GM18520 (cell line): Measurements from ENCODE around the gene RAB8B.
A peak's percentile ranks its signal among the peaks of the same experiment; 100 is the strongest.
"Not testable (repeated sequence)": the region's sequence is repeated elsewhere in the genome, so short reads cannot be mapped to it uniquely, and the experiment has no call there.

Source experiments
- ATAC-seq: cut with Tn5 transposase; IDR thresholded peaks from one replicate; pipeline ENCODE4 v1.9.1; 2021; ENCODE audit not compliant: unreplicated experiment

RAB8B gene

GRCh38 chr15:63233667-63234423 lies 44.4 kb downstream of the RAB8B start:
- ATAC-seq = no peak

DNA sequence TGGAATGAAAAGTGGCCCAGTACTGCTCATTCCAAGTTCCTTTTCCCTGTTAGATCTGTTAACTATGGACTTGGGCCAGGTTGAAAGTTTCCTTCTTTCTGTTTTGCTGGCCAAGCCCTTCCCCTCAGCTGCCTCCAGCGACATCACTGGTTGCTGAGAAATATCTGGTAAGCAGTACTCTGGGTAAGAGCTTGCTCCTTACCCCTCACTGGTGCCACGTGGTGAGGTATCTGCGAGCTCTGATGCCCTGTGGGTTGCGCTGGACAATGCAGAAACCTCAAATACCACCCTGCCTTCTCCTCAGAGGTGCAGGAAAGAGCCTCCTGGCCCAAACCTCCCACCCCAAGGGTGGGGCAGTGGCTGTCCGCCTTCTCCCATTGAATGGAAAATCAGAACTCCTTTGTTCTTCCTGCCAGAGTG lies 45.1 kb downstream of the RAB8B start:
- ATAC-seq = no peak

DNA sequence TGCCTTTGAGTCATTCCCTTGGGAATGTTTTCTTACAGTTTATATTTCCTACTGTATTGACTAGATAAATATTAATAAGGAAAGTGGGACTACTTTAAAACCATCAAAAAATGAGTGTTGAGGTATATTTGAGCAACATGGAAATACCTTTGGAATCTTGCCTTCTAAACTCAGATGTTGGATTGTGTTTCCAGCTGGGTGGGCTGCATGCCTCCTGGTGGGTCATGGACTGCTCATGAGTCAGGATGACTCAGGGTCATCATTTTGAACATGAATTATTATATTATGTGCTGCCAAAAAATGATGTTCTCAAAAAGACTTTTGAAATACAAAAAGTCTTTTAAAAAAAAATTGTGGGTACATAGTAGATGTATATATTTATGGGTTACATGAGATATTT lies 46.9 kb downstream of the RAB8B start:
- no peak for ATAC-seq

GRCh38 chr15:63237086-63237485 lies 47.7 kb downstream of the RAB8B start:
- not testable (repeated sequence) for ATAC-seq

GRCh38 chr15:63238171-63238570 lies 48.8 kb downstream of the RAB8B start:
- no peak for ATAC-seq

GRCh38 chr15:63238796-63239195 lies 49.4 kb downstream of the RAB8B start:
- ATAC-seq = peak; percentile 71

GRCh38 chr15:63240109-63240508 lies 50.7 kb downstream of the RAB8B start:
- no peak for ATAC-seq

- no peak for ATAC-seq
These were observed 51.9 kb downstream of the RAB8B start for GRCh38 chr15:63241316-63241715.

GRCh38 chr15:63243101-63243500 lies 53.7 kb downstream of the RAB8B start:
- ATAC-seq = no peak

GRCh38 chr15:63243776-63244175 lies 54.4 kb downstream of the RAB8B start:
- no peak for ATAC-seq

- ATAC-seq = no peak
These were observed 55.0 kb downstream of the RAB8B start for GRCh38 chr15:63244399-63244798.

DNA sequence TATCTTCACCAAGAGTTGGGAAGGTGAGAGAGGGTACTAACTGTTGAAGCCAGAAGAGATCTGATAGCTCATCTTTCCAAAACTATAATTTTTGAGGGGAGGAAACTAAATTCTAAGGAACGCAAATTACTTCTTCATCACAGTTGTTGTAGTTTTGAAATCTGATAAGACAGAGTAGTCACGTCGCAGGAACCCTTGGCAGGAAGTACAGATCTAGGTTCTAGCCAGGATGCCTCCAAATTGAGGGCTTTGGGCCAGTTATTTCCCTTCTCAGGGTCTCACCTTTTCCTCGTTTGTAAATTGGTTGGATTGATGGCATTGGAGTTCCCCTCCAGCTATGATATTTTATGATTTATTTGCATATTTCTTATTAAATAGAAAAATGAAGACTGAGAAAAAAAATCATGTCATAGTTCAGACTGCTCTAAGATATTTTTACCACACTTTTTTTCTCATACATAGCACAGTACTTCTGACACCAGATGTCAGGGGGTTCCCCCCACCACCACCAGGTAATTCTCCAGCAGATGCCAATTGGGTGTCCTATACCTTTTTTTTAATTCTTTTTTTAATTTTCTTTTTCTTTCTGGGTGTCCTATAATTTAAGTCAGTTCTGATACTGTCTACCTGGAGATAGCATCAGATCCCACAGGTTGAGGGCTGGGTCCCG lies 55.7 kb downstream of the RAB8B start:
- no peak for ATAC-seq

- ATAC-seq = no peak
These were observed 57.5 kb downstream of the RAB8B start for GRCh38 chr15:63246691-63247469.

DNA sequence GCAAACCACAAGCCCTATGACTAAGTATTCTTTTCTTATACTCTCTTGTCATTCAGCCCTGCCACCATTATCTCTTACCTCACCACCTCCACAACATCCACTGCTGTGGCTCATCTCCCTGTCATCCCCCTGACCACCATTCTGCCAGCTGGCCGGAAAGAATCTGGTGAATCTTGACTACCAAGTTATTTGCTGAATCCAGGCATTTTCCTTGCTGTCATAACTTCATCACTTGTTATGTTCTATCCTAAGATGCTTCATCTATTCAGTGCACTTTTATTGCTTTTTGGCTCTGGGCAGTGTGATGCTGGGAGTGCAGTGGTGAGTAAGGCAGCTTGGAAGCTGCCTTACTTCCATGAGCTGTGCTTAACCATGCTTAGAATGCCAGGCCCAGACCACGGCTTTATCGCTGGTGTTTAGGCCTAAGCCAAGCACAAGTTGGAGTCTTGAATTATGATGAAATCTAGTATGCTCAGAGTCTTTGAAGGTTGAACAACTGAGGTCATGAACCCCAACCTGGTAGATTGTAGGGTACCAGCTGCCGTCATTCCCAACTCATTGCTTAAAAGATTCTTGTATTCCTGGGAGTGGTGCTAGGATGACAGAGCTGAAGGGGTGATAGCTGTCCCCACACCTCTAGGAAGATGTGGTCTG lies 61.0 kb downstream of the RAB8B start:
- ATAC-seq = no peak

GRCh38 chr15:63251701-63252100 lies 62.3 kb downstream of the RAB8B start:
- no peak for ATAC-seq

DNA sequence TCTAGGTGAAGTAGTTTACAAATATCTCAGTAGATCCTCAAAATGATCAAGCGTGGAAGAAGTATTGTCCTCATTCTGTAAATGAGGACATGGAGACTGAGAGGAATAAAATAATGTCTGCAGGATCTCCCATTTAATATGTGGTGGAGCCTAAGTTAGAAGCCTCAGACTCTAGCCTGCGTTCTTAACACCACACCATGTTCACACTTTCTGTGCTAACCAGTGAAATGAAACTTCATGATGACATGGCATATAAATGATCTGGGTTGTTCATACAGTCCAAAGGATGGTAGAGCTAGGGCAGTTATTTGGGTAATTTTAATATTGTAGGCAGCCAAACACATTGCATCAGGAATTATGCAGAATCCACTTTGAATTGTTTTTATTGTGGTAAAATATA lies 62.9 kb downstream of the RAB8B start:
- ATAC-seq = no peak

GRCh38 chr15:63254991-63255390 lies 65.6 kb downstream of the RAB8B start:
- no peak for ATAC-seq

DNA sequence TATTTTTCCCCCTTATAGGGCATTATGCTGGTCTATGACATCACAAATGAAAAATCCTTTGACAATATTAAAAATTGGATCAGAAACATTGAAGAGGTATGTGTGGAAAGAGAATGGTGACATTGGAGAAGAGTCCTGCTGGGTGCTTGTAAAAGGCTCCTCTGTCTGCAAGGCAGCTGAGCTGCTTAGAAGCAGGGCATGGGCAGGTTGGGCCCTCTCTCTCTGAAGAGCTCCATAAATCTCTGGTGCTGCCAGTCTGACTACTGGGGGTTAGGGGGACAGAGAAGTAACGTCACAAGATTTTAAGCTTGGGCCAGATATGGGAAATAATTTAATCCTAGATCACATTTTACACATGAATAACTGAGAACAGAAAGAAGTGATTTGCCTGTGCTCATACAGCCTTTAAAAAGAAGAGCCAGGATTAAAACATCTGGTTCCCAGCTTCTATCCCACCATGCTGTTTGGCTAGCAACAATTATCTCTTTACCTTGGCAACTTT lies 66.1 kb downstream of the RAB8B start:
- ATAC-seq = no peak

DNA sequence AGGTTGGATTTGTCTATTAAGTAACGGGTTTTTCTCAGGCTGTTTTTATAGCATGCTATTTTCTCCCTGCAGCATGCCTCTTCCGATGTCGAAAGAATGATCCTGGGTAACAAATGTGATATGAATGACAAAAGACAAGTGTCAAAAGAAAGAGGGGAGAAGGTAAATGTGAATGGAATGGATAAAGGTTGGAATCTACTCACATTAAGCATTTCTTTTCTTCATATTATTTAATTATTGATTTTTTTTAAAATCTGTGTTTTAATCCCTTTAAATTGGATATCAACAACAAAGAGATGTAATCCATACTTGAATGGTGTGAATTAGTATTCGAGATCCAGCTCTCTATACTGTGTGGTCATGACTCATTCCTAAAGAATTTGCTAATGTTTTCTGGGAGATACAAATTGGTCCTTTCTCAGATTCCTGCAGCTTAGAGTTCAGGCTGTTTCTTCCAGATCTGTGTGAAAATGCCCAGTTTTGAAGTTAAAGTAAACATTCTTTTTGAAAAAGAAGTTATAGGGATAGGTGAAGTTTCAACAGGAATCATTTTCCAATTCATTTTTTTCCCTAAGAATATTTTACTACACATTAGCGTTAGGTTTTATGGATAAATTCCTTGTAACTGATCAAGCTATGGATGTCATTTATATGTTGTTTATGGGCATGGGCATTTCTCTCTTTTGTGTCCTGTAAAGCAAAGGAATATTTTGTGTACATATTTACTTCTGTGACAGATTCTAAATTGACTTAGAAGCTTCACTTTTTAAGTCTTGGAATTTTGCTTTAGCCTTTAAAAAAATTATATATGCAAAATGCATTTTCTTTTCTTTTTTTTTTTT lies 67.2 kb downstream of the RAB8B start:
- ATAC-seq = no peak

- no peak for ATAC-seq
These were observed 69.3 kb downstream of the RAB8B start for GRCh38 chr15:63258658-63259057.
